ENCODE measurements around the gene SGO1. TPM values are rescaled to one million over a fixed set of nuclear protein-coding genes. Genes with fewer than 3 reads are reported as not detected.

Gene SGO1
- 6.6 TPM for total RNA-seq

GRCh38 chr3:20185679-20186599 lies at the start of gene SGO1:
SGO1 (minus strand) TSS chr3:20186206; CDS start chr3:20184027, 2,179 bp downstream.

Other genes starting within 250 kb of the SGO1 start
- 89.5 TPM for gene RAB5A, start 239.1 kb downstream of the SGO1 start, total RNA-seq
- gene PP2D1, start 173.9 kb downstream of the SGO1 start, total RNA-seq: not detected
- 64.2 TPM for gene KAT2B, start 145.8 kb downstream of the SGO1 start, total RNA-seq

Data from camera-type eye (tissue), 1 donor.